ENCODE measurements around the gene CD59. TPM values are rescaled to one million over a fixed set of nuclear protein-coding genes. Genes with fewer than 3 reads are reported as not detected.

CD59 gene
- total RNA-seq, 4 donors from 2014 or later: 309 to 520 (median 422) TPM

DNA sequence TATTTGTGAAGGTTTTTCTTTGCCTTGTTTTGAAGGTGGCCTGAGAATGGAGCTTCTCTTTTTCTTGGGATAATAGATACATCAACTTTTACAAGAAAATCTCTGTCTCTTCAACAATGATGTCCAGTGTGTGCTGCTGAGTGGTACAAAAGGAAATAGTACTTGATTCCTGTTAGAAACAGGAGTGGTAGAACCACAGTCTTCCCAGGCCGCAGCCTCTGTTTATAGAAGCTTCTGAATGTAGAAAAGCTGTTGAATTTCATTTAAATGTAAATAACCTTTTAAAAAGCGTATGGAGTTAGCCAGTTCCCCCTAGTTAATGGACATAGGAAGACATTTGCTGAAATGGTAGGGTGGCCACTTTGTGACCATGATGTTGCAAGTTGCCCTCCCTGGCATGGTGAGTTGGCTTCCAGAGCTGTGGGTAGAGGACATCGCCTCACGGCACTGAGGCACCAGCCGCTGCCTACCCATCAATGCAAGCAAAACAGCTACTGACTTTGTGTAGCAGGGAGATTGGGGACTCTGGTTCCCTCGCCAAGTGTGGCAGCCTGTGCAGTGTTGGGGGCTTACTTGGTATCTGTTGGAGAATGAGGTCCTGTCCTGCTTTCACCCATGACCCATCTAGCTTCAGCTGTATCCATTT lies 67.1 kb downstream of the CD59 start:
- no peak for DNase-seq (ENCODE audit: low spot score in 2 of 2)
- WGBS: 85% methylated on average over 5 of the region's 6 CpGs
- H3K4me1 ChIP-seq: peaks cover 7% of the 10 kb centered on the region

GRCh38 chr11:33668468-33668825 lies 67.8 kb downstream of the CD59 start:
- no peak for DNase-seq (ENCODE audit: low spot score in 2 of 2)
- no peaks in the 10 kb centered on the region for H3K36me3 ChIP-seq
- H3K27me3 ChIP-seq: no peaks in the 10 kb centered on the region
- no peak overlapping the region for H3K4me3 ChIP-seq
- TF ChIP-seq EP300 (IDR thresholded peaks at IDR 0.05) (no peak), CTCF (IDR thresholded peaks at IDR 0.05) (no peak), POLR2AphosphoS5 (IDR thresholded peaks at IDR 0.05) (no peak), POLR2A (IDR thresholded peaks at IDR 0.05) (no peak)
- 85% methylated on average over 6 of the region's 6 CpGs for WGBS
- H3K4me1 ChIP-seq: peaks cover 7% of the 10 kb centered on the region
- H3K27ac ChIP-seq: no peak overlapping the region
- no peaks in the 10 kb centered on the region for H3K9me3 ChIP-seq

More for the DNA sequence above, 67.1 kb downstream of the CD59 start:
- no peaks in the 10 kb centered on the region for H3K27me3 ChIP-seq
- no peaks in the 10 kb centered on the region for H3K9me3 ChIP-seq
- H3K27ac ChIP-seq: no peak overlapping the region
- no peak overlapping the region for H3K4me3 ChIP-seq
- no peaks in the 10 kb centered on the region for H3K36me3 ChIP-seq
- TF ChIP-seq POLR2A (IDR thresholded peaks at IDR 0.05) (no peak), POLR2AphosphoS5 (IDR thresholded peaks at IDR 0.05) (no peak), CTCF (IDR thresholded peaks at IDR 0.05) (no peak)

DNA sequence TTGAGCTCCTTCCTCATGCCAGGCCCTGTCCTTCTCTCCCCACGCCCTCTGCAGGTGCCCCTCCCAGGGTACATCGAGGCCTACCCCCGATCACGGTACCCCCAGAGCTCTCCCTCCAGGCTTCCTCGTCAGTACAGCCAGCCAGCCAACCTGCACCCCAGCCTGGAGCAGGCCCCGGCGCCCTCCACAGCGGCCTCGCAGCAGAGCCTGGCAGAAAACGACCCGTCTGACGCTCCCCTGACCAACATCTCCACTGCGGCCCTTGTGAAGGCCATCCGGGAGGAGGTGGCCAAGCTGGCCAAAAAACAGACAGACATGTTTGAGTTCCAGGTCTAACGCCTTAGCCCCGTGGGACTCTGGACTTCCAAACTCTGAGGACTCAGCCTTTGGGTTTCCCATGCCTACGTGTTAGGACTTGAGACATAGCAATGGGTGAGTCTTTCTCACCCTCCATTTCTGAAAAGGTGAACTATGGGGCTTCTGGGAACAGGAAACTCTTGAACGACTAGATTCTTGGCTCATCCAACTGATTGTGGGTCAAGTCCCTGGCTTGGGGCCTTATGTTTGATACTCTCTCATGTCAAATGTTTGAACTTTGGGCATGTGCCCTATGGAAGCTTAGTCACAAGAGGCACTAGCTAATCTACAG lies 68.3 kb downstream of the CD59 start:
- TF ChIP-seq POLR2AphosphoS5 (IDR thresholded peaks at IDR 0.05) (no peak), CTCF (IDR thresholded peaks at IDR 0.05) (no peak), EP300 (IDR thresholded peaks at IDR 0.05) (no peak), POLR2A (IDR thresholded peaks at IDR 0.05) (no peak)
- WGBS: 93% methylated on average over 17 of the region's 18 CpGs
- H3K27ac ChIP-seq: no peak overlapping the region

DNA sequence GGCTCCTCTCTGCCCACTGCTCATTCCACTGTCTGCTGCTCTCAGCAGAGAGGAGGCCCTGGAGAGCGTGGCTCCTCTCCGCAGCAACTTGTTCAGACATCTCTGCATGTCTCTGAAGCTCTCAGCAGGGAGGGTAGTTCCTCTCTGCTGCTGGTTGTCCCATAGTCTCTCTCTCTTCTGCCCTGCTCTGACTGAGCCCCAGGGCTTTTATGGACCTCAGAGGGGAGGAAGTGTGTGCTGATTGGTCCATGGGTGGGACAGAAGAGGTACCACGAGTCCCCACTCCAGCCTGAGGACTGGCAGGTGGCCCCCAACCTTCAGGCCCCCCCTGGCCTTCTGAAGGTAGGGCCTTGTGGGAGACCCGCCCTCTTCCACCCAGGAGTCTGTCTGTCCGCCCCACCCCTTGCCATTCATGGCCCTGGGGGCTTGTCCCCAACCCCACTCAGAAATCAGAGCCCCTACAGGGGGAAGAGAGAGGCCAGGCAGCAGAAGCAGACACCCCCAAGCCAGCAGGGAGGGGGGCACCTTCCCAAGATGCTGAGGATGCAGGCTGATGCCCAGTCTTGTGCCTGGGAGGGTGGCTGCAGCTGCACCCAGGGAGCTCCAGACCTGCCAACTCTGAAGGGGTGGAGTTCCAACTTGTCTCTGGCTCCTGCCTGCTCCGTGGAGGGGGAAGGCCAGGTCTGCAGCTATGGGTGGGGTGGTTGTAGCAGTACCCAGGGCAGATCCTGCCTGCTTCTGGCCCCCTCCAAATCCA lies 70.7 kb downstream of the CD59 start:
- no peak overlapping the region for H3K27ac ChIP-seq
- H3K9me3 ChIP-seq: no peaks in the 10 kb centered on the region
- no peak for DNase-seq (ENCODE audit: low spot score in 2 of 2)
- TF ChIP-seq EP300 (IDR thresholded peaks at IDR 0.05): no peak
- TF ChIP-seq POLR2A (IDR thresholded peaks at IDR 0.05): no peak
- no peak for TF ChIP-seq CTCF (IDR thresholded peaks at IDR 0.05)
- no peak for TF ChIP-seq POLR2AphosphoS5 (IDR thresholded peaks at IDR 0.05)
- H3K4me1 ChIP-seq: peaks cover 7% of the 10 kb centered on the region
- no peak overlapping the region for H3K4me3 ChIP-seq
- no peaks in the 10 kb centered on the region for H3K27me3 ChIP-seq
- 64% methylated on average over 6 of the region's 6 CpGs for WGBS
- H3K36me3 ChIP-seq: no peaks in the 10 kb centered on the region

More for the DNA sequence above, 68.3 kb downstream of the CD59 start:
- Histone ChIP-seq H3K27me3 (no peaks in the 10 kb centered on the region), H3K9me3 (no peaks in the 10 kb centered on the region), H3K4me3 (no peak overlapping the region), H3K4me1 (peaks cover 7% of the 10 kb centered on the region), H3K36me3 (no peaks in the 10 kb centered on the region)
- DNase-seq (ENCODE audit: low spot score in 2 of 2): no peak

- 69% methylated on average over 4 of the region's 4 CpGs for WGBS
- H3K4me1 ChIP-seq: peaks cover 7% of the 10 kb centered on the region
- H3K27me3 ChIP-seq: no peaks in the 10 kb centered on the region
- H3K4me3 ChIP-seq: no peak overlapping the region
- no peaks in the 10 kb centered on the region for H3K36me3 ChIP-seq
- H3K27ac ChIP-seq: no peak overlapping the region
- DNase-seq (ENCODE audit: low spot score in 2 of 2): no peak
- no peaks in the 10 kb centered on the region for H3K9me3 ChIP-seq
- TF ChIP-seq POLR2AphosphoS5 (IDR thresholded peaks at IDR 0.05) (no peak), CTCF (IDR thresholded peaks at IDR 0.05) (no peak), EP300 (IDR thresholded peaks at IDR 0.05) (no peak), POLR2A (IDR thresholded peaks at IDR 0.05) (no peak)
These were observed 71.4 kb downstream of the CD59 start for GRCh38 chr11:33664827-33665226.

All from suprapubic skin (tissue), 4 donors.